Esophagus (tissue), 2 donors: ENCODE results near the gene DYSF. TPM values are rescaled to one million over a fixed set of nuclear protein-coding genes. Genes with fewer than 3 reads are reported as not detected.

Experiments used
- H3K27ac ChIP-seq, 2 donors: one replicate each; pipeline ENCODE4 v1.5.1; 2013; ENCODE audit warnings: low read depth in 2 of 2, mild to moderate bottlenecking in 2 of 2, inconsistent platforms in 1 of 2, low read length in 1 of 2, moderate library complexity in 1 of 2
- H3K27me3 ChIP-seq, 2 donors: one replicate each; pipeline ENCODE4 v1.6.1; 2013; ENCODE audit warnings: low read length in 2 of 2, control low read depth in 1 of 2, mild to moderate bottlenecking in 1 of 2; ENCODE audit not compliant: insufficient read depth in 2 of 2, control insufficient read depth in 1 of 2
- H3K36me3 ChIP-seq, 2 donors: one replicate each; pipeline ENCODE4 v1.6.1; 2013; ENCODE audit warnings: low read length in 1 of 2; ENCODE audit not compliant: control insufficient read depth in 2 of 2, insufficient read depth in 2 of 2
- H3K4me1 ChIP-seq, 2 donors: one replicate each; pipeline ENCODE4 v1.6.1; 2013; ENCODE audit warnings: low read length in 1 of 2; ENCODE audit not compliant: control insufficient read depth in 2 of 2, insufficient read depth in 2 of 2
- H3K4me3 ChIP-seq, 2 donors: one replicate each; pipeline ENCODE4 v1.5.1; 2013; ENCODE audit warnings: low read length in 2 of 2, mild to moderate bottlenecking in 2 of 2, low read depth in 1 of 2, moderate library complexity in 1 of 2
- H3K9me3 ChIP-seq, 2 donors: one replicate each; pipeline ENCODE4 v1.6.1; 2013; ENCODE audit warnings: mild to moderate bottlenecking in 2 of 2, low read depth in 1 of 2, low read length in 1 of 2, moderate library complexity in 1 of 2; ENCODE audit not compliant: control insufficient read depth in 2 of 2, insufficient read depth in 1 of 2
- WGBS, 2 donors: extraction: QIAGEN DNeasy Blood & Tissue Kit; methylation state at CpG; one replicate each; pipeline ENCODE4 v1.1.7; 2013; 5-methylcytosine and 5-hydroxymethylcytosine counted together
- polyA plus RNA-seq, 2 donors: library from polyadenylated mRNA; stranded (reverse); fragments of 200-250 nt; gene quantifications; one replicate each; pipeline ENCODE4 v1.2.3, GENCODE V29; 2013
- donor health status: healthy with polysubstance abuse.
- donor health status: Bipolar disorder and iron deficiency.

DYSF gene
- polyA plus RNA-seq, 2 donors = 1.8 to 2.6 TPM

DNA sequence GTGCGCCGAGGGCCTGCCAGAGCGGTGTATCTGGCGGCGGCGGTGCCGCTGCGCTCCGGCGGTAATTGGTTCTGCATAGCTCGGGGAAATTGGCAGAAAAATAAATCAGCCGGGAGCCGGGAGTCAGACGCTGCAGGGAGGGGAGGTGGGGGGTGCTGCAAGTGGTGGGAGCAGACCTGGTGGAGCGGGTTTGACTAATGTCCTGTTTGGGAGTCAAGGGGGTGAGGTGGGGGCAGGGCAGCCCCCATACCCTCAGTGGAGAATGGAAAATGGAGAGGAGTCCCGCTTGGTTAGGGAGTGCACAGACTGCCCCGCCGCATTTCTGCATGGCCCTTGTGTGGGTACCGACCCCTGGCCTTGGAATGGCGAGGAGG lies 107.3 kb downstream of the DYSF start:
- H3K27me3 ChIP-seq = no peaks in the 10 kb centered on the region
- WGBS, 2 donors = 57 to 62% methylated on average over 20 of the region's 20 CpGs

DNA sequence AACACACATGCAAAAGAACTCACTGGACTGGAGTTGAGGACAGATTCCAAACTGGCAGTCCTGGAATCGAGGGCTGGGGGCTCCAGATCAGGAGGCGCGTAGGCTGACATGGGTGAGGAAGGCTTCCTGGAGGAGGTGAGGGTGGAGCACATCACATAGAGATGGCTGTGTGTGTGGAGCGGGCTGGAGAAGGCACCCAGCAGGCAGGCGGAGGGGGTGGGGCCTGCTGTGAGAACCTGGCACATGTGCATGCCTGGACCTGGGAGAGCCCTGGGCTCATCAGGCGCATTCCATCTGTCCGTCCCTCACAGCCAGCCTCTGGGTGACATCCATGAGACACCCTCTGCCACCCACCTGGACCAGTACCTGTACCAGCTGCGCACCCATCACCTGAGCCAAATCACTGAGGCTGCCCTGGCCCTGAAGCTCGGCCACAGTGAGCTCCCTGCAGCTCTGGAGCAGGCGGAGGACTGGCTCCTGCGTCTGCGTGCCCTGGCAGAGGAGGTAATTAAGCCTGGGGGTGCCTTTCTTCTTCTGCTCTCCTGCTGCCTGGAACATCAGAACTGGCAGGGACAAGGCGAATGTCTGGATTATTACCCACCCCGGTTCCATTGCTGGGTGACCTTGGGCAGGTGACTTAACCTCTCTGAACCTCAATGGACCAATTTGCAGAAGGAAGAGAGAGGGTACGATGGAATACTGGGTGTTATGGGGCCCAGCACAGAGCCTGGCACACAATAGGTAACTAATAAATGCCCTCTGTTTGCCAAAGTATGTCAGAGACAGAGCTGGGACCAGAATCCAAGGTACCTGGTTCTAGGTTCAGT lies 108.3 kb downstream of the DYSF start:
- Histone ChIP-seq H3K4me1 (no peaks in the 10 kb centered on the region), H3K4me3 (no peak overlapping the region), H3K27me3 (no peaks in the 10 kb centered on the region), H3K27ac (no peak overlapping the region), H3K36me3 (no peaks in the 10 kb centered on the region), H3K9me3 (no peaks in the 10 kb centered on the region)
- WGBS, 2 donors = 68 to 78% methylated on average over 13 to 15 of the region's 15 CpGs

More for the DNA sequence above, 107.3 kb downstream of the DYSF start:
- Histone ChIP-seq H3K4me1 (no peaks in the 10 kb centered on the region), H3K27ac (no peak overlapping the region), H3K4me3 (no peak overlapping the region), H3K9me3 (peaks cover 0 to 2% of the 10 kb centered on the region in 2 donors), H3K36me3 (no peaks in the 10 kb centered on the region)

DNA sequence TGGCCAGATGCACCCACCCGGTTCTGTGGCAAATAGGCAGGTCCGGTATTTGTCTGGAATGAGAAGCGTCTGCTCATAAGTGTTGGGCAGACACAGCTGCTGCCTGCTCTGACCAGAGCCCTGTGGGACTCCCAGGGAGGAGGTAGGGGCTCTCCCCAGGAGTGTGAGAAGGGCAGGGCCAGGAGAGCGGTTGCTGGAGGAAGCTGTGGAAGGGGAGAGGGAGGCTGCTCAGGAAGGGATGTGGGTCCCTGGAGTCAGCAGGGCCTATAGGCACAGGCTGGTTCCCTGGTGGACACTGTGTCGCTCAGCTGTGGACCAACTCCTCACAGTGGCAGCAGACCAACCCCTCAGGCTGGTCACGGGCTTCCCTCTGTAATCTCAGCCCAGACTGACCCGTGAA lies 109.2 kb downstream of the DYSF start:
- Histone ChIP-seq H3K9me3 (no peaks in the 10 kb centered on the region), H3K27ac (no peak overlapping the region), H3K4me3 (no peak overlapping the region), H3K36me3 (no peaks in the 10 kb centered on the region), H3K4me1 (no peaks in the 10 kb centered on the region), H3K27me3 (no peaks in the 10 kb centered on the region)
- 75 to 79% methylated on average over 7 of the region's 7 CpGs for WGBS, 2 donors

DNA sequence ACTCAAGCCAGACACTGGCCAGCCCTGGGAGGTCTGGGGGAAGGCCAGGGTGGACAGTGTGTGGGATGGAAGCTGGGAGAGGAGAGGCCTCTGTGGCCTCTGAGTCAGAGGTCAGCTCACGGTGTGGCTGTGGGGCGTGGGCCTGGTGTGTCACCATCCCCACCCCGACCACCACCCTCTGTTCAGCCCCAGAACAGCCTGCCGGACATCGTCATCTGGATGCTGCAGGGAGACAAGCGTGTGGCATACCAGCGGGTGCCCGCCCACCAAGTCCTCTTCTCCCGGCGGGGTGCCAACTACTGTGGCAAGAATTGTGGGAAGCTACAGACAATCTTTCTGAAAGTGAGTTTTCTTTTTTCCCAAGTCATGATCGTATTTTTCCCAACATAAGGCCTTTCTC lies 110.5 kb downstream of the DYSF start:
- Histone ChIP-seq H3K9me3 (no peaks in the 10 kb centered on the region), H3K4me1 (no peaks in the 10 kb centered on the region), H3K4me3 (no peak overlapping the region), H3K27ac (no peak overlapping the region), H3K36me3 (no peaks in the 10 kb centered on the region), H3K27me3 (no peaks in the 10 kb centered on the region)
- WGBS, 2 donors = 83 to 92% methylated on average over 11 of the region's 11 CpGs

DNA sequence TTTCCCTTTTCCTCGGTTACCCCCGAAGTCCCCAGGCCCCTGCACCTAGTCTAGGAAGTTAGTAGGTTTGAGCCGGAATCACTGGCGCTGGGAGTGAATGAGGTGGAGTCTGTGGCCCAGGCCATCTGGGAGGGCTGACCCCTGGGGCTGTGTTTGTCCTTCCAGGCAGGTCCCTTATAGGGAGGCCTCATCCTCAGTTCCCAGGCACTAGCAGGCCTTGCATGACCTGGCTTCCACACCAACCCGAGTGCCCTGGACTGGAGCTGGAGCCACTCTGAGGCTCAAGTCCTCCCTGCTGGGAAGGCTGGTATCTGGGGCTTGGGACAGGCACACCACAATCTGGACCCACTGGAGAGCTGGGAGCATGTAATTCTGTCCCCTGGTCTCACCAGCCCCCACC lies 111.0 kb downstream of the DYSF start:
- Histone ChIP-seq H3K27me3 (no peaks in the 10 kb centered on the region), H3K4me3 (no peak overlapping the region), H3K4me1 (no peaks in the 10 kb centered on the region), H3K27ac (no peak overlapping the region), H3K36me3 (no peaks in the 10 kb centered on the region), H3K9me3 (no peaks in the 10 kb centered on the region)
- WGBS, 2 donors = 94 to 95% methylated on average over 5 of the region's 5 CpGs

DNA sequence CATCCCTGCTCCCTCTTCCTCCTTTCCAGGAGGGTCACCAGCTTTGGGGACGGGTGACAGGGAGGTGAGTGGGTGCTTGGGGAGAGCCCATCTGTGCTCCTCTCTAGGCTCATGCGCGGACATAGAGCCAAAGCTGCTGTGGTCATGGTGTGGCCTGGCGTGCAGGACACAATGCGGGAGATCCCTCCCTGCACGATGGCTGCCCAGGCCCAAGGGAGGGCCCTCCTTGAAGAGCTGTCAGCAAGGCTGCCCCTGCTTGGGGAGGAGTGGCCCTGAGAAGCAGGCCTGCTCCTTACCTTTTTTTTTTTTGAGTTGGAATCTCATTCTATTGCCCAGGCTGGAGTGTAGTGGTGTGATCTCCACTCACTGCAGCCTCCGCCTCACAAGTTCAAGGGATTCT lies 111.4 kb downstream of the DYSF start:
- H3K4me1 ChIP-seq = no peaks in the 10 kb centered on the region
- no peaks in the 10 kb centered on the region for H3K36me3 ChIP-seq
- WGBS, 2 donors = 85 to 89% methylated on average over 7 of the region's 7 CpGs
- H3K9me3 ChIP-seq = no peaks in the 10 kb centered on the region
- no peaks in the 10 kb centered on the region for H3K27me3 ChIP-seq
- H3K27ac ChIP-seq = no peak overlapping the region
- no peak overlapping the region for H3K4me3 ChIP-seq

DNA sequence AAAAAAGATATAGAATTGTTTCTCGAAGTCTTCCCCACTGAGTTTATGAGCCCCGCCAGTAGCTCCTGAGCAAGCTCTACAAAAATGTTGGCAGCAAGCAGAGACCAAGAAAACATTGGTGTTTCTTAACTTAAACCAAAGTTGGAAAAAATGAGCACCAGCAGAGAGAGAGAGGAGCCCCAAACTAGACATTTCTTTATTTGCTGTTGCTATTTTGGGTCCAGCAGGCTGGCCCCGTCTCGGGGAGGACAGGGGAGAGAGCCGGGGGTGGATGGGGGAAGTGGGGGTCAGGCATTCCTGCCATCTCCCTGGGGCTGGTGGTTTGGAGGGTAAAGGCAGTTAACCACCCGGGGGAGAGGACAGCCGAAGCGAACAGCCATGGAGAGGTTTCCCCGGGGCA lies 113.0 kb downstream of the DYSF start:
- WGBS, 2 donors = 75% methylated on average over 9 of the region's 9 CpGs
- Histone ChIP-seq H3K4me1 (no peaks in the 10 kb centered on the region), H3K9me3 (peaks cover 0 to 10% of the 10 kb centered on the region in 2 donors), H3K4me3 (no peak overlapping the region), H3K27me3 (no peaks in the 10 kb centered on the region), H3K36me3 (no peaks in the 10 kb centered on the region), H3K27ac (no peak overlapping the region)

DNA sequence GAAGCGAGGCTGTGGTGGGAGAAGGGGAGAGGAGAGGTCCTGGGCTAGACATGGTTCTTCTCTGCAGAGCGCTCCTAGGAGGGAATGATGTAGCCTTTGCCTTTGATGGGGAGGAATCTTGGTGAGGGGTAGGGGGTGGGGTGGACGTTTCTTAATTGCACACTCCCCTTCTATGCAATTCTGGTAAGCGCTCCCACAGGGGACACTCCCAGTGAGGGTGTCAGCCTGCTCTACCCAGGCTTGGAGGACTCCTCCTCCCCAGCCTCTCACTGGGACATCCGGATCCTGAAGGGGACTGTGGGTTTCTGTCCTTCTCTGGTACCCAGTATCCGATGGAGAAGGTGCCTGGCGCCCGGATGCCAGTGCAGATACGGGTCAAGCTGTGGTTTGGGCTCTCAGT lies 114.3 kb downstream of the DYSF start:
- Histone ChIP-seq H3K27ac (no peak overlapping the region), H3K9me3 (peaks cover 0 to 16% of the 10 kb centered on the region in 2 donors)

DNA sequence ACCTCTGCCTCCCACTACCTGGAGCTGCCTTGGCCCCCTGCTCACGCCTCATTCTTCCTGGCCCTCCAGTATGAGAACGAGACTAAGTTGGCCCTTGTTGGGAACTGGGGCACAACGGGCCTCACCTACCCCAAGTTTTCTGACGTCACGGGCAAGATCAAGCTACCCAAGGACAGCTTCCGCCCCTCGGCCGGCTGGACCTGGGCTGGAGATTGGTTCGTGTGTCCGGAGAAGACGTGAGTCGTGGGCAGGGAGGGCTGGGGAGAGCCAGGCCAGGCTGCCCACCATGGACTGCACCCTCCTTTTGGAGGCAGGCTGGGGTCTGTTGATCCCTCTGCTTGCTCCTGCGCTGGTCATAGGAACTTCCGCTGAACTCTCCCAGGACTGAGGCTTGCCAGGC lies 114.7 kb downstream of the DYSF start:
- Histone ChIP-seq H3K9me3 (peaks cover 0 to 16% of the 10 kb centered on the region in 2 donors), H3K27me3 (no peaks in the 10 kb centered on the region), H3K4me1 (no peaks in the 10 kb centered on the region), H3K27ac (no peak overlapping the region), H3K36me3 (no peaks in the 10 kb centered on the region), H3K4me3 (no peak overlapping the region)
- WGBS, 2 donors = 89 to 93% methylated on average over 14 of the region's 14 CpGs

More for the DNA sequence above, 114.3 kb downstream of the DYSF start:
- Histone ChIP-seq H3K4me1 (no peaks in the 10 kb centered on the region), H3K4me3 (no peak overlapping the region), H3K36me3 (no peaks in the 10 kb centered on the region), H3K27me3 (no peaks in the 10 kb centered on the region)
- WGBS, 2 donors = 83 to 84% methylated on average over 9 of the region's 9 CpGs

DNA sequence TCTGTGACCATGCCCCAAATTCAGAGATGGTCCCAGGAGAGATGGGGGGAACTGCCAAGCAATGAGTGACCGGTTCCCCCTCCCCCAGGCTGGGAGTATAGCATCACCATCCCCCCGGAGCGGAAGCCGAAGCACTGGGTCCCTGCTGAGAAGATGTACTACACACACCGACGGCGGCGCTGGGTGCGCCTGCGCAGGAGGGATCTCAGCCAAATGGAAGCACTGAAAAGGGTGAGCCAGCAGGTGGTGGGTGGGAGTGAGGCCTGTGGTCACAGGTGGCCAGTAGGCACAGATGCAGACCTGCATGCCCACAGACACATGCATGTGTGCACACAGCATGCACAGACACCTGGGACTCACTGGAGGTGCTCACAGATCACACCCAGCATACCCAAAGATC lies 117.2 kb downstream of the DYSF start:
- H3K4me3 ChIP-seq = no peak overlapping the region
- no peaks in the 10 kb centered on the region for H3K4me1 ChIP-seq
- H3K27me3 ChIP-seq = no peaks in the 10 kb centered on the region
- H3K9me3 ChIP-seq = peaks cover 0 to 16% of the 10 kb centered on the region in 2 donors
- 97 to 99% methylated on average over 10 of the region's 10 CpGs for WGBS, 2 donors
- no peaks in the 10 kb centered on the region for H3K36me3 ChIP-seq
- no peak overlapping the region for H3K27ac ChIP-seq
